SK-MEL-5 (cell line): ENCODE measurements around the gene RASD2. TPM values are rescaled to one million over a fixed set of nuclear protein-coding genes. Genes with fewer than 3 reads are reported as not detected.
"Not testable (repeated sequence)": the region's sequence is repeated elsewhere in the genome, so short reads cannot be mapped to it uniquely, and the experiment has no call there.

ENCODE experiments used
- DNase-seq: peaks from one replicate; pipeline ENCODE4 v3.0.0-alpha.2; 2016; ENCODE audit warnings: low read depth, low spot score
- in situ Hi-C: cut with HindIII; loops from 2 replicates; pipeline ENCODE4 v1.10.0; 2016; ENCODE audit warnings: low sequenced_read_pairs, high pct_unique_total_duplicates, low pct_unique_long_range_greater_than_20kb
- polyA plus RNA-seq, 2 experiments: library from polyadenylated mRNA; depleted of rRNA; stranded (reverse); fragments of >200 nt; gene quantifications; 2 replicates each; pipeline ENCODE4 v1.2.3, GENCODE V29; 2015
- total RNA-seq: library from RNA; depleted of rRNA; stranded (reverse); fragments of >200 nt; shearing (Covaris generic); gene quantifications from 2 replicates; pipeline ENCODE4 v1.2.3, GENCODE V29; 2014; rRNA removed

Gene RASD2
- total RNA-seq, result 0.37 TPM in 2 replicates
- polyA plus RNA-seq (2015; cell fraction: cytosol; rRNA removed), result 1.6 and 2.3 TPM in 2 replicates
- polyA plus RNA-seq (2015; cell fraction: nucleus; rRNA removed), result 1.1 and 2.0 TPM in 2 replicates

- DNase-seq, result peak; percentile 33
Observed at GRCh38 chr22:35540595-35541253, at the start of gene RASD2. Gene RASD2, plus strand, starts transcription at chr22:35540831. Its CDS starts 5,979 bp downstream, at chr22:35546810.

GRCh38 chr22:35491061-35491907, 49.3 kb upstream of the RASD2 start:
- DNase-seq, in situ Hi-C loops: not testable (repeated sequence)

More at GRCh38 chr22:35540595-35541253, at the start of gene RASD2:
- in situ Hi-C loops, result no loop called here

GRCh38 chr22:35491908-35492380, 48.7 kb upstream of the RASD2 start:
- in situ Hi-C loops, result no loop called here
- DNase-seq, result no peak

GRCh38 chr22:35493074-35493473, 47.6 kb upstream of the RASD2 start:
- in situ Hi-C loops, result no loop called here
- DNase-seq, result no peak

- DNase-seq, in situ Hi-C loops: not testable (repeated sequence)
Observed at GRCh38 chr22:35495711-35496110, 44.9 kb upstream of the RASD2 start.

GRCh38 chr22:35496768-35497312, 43.8 kb upstream of the RASD2 start:
- in situ Hi-C loops, result no loop called here
- no peak for DNase-seq

- no peak for DNase-seq
- in situ Hi-C loops, result no loop called here
Observed at GRCh38 chr22:35498026-35498800, 42.4 kb upstream of the RASD2 start.

GRCh38 chr22:35502836-35503235, 37.8 kb upstream of the RASD2 start:
- in situ Hi-C loops, result no loop called here
- no peak for DNase-seq

- DNase-seq, result no peak
- in situ Hi-C loops, result no loop called here
Observed at GRCh38 chr22:35505399-35506258, 35.0 kb upstream of the RASD2 start.

GRCh38 chr22:35506259-35506570, 34.4 kb upstream of the RASD2 start:
- in situ Hi-C loops, result no loop called here
- peak; percentile 99 for DNase-seq

GRCh38 chr22:35507851-35508250, 32.8 kb upstream of the RASD2 start:
- DNase-seq, in situ Hi-C loops: not testable (repeated sequence)

GRCh38 chr22:35509451-35509850, 31.2 kb upstream of the RASD2 start:
- no peak for DNase-seq
- in situ Hi-C loops, result no loop called here

GRCh38 chr22:35509960-35510359, 30.7 kb upstream of the RASD2 start:
- in situ Hi-C loops, result no loop called here
- DNase-seq, result no peak

GRCh38 chr22:35510481-35510934, 30.1 kb upstream of the RASD2 start:
- no peak for DNase-seq
- in situ Hi-C loops, result no loop called here

- no peak for DNase-seq
- in situ Hi-C loops, result no loop called here
Observed at GRCh38 chr22:35510951-35511350, 29.7 kb upstream of the RASD2 start.

- no peak for DNase-seq
- in situ Hi-C loops, result no loop called here
Observed at GRCh38 chr22:35514366-35514765, 26.3 kb upstream of the RASD2 start.

- DNase-seq, in situ Hi-C loops: not testable (repeated sequence)
Observed at GRCh38 chr22:35515952-35516351, 24.7 kb upstream of the RASD2 start.
